IPS-NIHi11 (cell line): Measurements from ENCODE around the gene BICD2.
"Not testable (repeated sequence)": the region's sequence is repeated elsewhere in the genome, so short reads cannot be mapped to it uniquely, and the experiment has no call there.

Source experiments
- DNase-seq: peaks from one replicate; pipeline ENCODE4 v3.0.0; 2012; ENCODE audit warnings: mixed read lengths, low spot score

The BICD2 gene

DNA sequence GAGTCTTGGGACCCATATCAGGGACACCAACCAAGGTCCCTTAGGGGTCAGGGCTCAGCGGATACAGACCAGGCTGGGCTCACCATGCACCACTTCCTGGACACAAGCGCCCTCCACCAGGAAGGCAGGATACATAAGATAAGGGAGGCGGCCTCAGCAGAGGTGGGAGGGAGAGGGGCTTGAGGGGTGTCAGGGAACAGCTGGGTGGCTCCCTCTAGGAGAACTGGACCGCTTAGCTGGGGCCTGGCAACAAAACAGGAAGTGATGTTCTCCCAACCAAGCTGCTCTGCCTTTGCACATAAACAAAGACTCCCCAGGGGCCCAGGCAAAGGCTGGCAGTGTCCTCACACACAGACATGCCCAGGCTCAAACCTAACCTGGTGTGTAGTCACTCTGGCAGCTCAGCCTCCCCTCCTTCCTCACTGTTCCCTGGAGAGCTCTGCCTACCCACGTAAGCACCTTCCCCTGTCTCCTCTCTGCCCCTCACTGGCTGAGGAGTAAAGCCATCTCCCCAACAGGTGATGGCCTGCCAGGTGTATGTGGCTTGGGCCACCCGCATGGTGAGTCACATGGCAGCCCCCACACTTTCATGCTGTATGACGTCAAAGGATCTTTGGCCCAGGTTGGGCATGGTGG lies 5.8 kb upstream of the BICD2 start:
- peak; percentile 40 for DNase-seq

DNA sequence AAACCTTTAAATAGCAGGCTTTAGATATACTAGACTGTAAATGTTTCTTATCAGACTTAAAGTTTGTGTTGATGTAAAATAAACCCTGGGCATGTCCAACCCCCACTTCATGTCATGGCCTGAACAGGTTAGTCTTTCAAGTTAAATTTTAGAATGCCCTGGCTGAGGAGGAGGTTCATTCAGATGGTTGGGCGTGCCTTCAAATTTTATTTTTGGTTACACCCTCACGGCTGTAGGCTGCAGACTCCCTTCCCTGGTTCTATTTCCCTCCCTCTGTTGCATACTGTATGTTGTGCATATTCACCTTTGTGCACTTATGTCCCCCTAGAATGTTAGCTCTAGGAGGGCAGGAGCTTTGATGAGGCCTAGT lies 5.3 kb upstream of the BICD2 start:
- no peak for DNase-seq

DNA sequence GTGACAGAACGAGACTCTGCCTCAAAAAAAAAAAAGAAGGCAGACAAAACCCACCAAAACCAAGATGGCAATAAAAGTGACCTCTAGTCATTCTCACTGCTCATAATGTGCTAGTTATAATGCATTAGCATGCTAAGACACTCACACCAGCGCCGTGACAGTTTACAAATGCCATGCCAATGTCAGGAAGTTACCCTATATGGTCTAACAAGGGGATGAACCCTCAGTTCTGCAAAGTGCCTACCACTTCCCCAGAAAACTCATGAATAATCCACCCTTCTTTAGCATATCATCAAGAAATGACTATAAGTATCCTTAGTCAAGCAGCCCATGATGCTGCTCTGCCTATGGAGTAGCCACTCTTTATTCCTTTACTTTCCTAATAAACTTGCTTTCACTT lies 4.7 kb upstream of the BICD2 start:
- no peak for DNase-seq

DNA sequence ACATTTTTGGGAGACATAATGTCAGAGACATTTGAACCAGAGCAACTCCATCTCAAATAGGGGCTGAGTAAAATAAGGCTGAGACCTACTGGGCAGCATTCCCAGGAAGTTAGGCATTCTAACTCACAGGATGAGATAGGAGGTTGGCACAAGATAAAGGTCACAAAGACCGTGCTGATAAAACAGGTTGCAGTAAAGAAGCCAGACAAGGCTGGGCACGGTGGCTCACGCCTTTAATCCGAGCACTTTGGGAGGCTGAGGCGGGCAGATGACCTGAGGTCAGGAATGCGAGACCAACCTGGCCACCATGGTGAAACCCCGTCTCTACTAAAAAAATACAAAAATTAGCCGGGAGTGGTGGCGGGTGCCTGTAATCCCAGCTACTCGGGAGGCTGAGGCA lies 4.2 kb upstream of the BICD2 start:
- not testable (repeated sequence) for DNase-seq

DNA sequence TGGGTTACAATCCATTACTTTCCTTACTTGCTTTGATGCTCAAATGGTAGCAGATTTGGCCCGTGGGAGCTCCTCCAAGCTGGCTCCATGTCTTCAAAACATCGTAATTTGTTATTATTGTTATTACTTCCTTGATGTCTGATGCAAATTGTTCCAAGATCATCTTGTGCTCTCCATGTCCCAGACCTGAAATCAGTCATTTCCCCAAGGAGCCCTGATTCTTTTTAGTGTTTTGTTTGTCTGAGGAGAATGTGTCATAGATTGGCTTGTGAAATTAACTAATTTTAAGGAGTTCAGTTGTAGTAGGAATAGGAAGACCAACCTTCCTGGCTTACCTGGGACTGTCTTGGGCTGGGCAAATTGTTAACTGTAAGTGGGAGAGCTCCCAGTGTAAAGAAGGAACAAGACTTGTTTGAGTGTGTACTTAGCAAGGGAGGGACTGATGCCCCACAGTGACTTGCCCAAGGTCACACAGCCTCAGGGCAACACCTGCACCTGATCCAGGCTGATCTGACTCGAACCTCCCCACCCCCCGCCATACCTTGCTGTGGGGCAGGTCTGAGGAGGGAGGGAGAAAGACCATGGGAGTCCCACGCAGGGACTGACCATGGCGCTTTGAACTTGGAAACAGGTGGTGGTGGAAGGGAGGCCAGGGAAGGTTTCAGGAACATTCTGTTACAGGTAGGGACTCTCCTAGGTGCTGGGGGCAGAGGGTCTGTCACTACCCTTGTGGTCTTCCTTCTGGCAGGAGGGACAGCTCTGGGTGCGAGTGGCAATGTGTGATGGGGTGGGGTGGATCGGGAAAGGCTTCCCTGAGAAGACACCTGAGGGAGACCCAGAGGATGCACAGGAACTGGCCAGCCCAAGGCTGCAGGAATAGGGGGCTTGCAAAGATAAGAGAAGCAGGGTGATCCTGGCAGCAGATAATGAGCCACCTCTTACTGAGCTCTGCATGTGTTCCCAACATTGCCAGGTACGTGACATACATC lies 2.7 kb upstream of the BICD2 start:
- DNase-seq, result no peak

DNA sequence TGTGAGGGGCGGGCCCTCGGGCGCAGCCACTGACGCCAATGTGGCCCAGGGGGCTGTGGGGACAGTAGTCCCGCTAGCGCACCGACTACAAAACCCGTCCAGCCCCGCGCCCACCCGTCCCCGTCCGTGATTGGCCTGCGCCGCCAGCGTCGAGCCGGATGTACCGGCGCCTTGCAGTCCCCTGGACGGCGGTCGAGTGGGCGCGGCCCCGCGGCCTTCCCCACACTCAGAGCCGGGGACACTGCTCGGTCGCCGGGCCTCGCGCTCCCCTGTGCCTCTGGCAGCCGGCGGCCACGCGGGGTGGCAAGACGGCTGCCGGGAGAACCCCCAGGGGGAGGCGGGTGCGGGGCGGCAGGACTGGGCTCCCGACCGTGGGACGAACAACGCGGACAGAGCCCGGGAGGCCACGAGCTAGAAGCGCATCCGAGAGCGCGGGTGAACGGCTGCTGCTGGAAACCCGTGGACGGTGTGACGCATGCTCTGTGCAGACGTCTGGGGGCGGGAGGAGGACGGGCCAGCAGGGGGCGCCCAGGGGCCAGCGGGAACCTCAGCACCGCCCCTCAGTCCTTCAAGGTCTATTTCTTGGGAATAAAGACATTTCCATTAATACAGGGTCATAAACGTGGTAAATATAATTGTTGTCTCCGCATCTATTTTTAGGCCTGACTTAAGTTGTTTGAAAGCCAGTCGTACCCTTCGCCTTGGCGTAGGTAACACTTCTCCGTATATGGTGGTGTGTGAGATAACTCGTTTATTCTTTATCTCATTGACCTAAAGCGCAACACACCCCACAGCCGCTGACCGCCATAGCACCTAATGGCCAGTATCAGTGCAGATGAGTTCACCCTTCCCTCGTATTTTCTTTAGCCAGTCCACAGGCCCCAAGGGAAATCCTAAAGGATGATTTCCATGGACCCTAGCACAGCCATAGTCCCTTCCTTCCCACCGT lies 629 bp upstream of the BICD2 start:
- peak; percentile 99 for DNase-seq

DNA sequence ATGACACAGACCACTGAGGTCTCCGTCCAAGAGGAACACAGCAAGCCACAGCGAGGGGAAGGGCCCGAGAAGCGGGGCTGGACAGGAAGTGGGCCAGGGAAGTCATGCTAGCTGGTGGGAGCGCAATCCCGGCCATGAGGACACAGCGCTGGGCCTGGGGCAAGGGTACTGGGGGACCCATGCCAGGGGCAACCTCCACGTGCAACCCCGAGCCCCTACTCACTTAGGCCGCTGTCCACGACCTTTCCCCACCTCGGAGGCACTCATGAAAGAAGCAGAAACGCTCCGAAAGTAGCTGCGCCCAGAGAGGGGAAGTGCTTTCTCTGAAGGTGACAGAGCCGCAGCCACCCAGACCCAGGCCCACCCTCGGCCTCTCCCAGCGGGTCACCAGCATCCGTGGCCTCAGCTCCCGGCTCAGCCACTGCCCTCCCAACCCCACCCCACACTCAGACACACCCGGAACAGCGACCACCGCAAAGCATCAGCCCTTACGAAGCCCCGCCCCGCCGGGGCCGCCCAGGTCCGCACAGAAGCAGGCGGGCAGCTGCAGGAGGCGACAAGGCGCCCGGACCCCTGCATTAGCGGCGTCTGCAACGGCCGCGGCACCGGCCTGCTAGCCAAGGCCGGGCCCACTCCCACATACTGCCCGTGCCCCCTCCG lies 782 bp downstream of the BICD2 start:
- peak; percentile 65 for DNase-seq

DNA sequence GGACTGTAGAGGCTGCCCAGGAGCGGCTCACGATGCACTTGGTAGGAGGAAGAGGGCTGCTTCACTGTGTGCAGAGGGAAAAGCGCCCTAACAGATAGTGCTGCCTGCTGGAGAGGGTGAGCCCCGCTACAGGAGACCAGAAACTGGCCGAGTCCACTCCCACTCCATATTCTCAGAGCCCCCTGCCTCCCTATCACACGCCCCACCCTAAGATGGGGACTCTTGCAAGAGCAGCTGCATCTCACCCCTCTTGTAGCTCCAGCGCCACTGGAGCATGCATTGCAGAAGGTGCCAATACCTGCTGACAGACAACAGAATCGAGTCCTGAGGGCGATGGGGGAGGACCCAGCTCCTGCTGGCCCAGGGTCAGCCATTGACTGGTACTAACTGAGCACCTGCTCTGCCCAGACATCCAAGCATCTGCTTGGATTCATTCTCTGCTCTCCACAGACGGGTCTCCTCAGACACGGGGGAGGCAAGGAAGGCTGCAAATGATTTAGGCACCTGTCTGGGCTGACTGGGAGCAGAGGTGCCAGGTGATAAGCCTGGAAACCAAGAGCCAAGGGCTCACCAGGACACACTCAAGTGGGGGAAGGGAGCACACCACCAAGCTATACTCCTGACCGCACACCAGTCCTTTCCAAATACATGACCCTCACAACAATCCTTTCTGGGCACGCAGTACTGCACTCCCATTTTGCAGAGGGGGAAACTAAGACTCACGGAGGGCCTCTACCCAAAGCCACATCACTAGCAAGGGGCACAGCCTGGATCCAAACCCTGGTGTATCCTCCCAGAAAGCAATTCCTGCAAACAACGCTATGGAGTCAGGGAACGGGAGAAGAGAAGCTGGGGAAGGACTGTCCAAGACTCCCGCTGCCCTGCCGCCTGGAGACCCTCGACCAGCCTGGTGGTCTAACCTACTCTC lies 1.6 kb downstream of the BICD2 start:
- DNase-seq, result no peak

DNA sequence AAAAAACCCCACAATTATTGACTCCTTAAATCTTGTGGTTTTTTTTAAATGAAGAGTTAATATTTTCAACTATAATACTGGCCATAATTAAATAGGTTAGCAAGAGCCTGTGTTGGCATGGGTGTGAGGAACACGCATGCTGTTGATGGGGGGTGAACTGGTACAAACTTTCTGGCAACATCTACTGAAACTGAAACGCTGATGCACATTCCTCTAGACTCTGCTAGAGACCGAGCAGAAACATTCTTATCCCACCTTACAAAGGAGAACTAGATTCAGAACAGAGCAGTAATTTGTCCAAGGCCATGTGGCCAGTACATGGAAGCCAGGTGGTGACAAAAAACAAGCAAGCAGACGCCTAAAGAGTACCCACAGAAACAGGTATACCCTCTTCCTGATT lies 2.4 kb downstream of the BICD2 start:
- DNase-seq, result no peak

DNA sequence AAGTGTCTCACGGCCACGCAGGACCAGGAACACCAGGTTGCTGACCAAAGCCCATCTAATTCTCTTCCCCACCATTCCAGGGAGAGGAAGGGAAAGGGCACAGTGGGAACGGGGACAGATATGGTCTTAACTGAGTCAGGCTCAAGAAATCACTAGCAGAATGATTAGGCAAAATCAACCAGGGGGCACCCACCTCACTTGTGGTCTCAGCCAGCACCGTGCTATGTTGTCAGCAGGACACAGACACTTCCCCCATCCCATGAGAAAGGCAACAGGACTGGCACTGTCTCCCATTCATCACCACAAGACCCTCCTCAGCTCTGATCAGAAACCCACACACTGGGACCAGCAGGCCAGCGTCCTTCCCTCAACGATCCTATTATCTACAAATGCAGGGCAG lies 2.9 kb downstream of the BICD2 start:
- DNase-seq, result no peak

DNA sequence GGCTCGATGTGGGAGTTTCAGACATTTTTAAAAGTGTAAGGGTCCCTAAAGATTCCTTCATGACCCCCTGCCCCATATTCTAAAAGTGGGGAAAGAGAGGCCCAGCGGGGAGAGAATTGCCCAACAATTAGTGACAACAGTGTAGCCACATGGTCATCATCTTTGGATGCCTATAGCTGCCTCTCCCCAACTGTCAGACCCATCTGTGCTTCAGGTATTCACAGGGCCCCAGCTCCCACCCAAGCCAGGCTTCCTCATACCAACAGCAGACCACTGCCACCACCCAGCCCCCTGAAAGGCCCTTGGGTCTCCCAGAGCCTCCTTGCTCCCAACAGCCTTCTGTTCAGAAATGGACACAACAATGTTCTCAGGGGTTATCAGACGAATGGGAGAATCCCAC lies 4.1 kb downstream of the BICD2 start:
- no peak for DNase-seq

DNA sequence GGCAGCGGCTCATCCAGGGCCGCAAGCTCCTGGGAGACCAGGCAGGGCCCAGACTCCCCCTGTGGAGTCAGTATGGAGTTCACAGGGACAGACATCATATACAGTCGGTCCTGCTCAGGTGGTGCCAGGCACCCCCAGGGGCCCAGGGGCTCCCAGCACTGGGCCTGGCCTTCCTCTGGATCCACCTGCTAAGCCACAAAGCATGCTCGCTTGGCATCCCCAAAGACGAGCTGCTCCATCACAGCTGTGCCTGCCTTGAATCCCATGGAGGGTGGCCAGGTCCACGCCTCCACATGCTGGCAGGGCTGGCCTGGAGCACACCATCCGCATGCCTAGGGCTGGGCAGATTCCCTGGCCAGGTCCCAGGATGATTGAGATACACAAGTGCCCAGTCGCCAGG lies 4.6 kb downstream of the BICD2 start:
- DNase-seq, result no peak

DNA sequence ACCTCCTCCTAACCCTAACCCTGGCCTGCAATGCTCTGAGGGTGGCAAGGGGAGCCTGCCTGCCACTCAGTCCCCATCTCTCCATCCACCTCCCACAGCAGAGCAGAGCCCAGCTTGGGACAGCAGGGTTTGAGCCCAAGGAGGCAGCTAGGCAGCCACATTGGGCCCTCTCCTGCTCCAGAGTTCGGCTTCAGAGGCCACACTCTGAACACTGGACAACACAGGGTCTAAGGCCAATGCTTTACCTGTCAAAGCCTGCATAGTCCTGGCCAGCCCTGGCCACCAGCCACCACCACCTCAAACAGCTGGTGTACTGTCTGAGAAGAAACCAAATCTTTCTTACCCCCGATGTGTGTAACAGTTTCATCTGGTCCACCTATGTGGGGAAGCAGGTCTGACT lies 5.2 kb downstream of the BICD2 start:
- no peak for DNase-seq

DNA sequence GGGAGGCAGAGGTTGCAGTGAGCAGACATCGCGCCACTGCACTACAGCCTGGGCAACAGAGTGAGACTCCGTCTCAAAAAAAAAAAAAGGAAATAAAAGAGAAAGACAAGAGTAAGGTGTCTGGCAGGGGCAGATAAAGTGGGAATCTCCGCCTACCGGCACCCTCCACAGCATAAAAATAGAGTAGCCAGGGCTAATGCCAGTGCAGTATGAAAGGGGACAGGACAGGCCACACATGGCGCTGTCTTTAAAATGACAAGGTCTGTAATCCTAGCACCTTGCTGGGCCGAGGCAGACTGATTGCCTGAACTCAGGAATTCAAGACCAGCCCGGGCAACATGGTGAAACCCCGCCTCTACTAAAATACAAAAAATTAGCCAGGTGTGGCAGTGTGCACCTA lies 7.8 kb downstream of the BICD2 start:
- no peak for DNase-seq

DNA sequence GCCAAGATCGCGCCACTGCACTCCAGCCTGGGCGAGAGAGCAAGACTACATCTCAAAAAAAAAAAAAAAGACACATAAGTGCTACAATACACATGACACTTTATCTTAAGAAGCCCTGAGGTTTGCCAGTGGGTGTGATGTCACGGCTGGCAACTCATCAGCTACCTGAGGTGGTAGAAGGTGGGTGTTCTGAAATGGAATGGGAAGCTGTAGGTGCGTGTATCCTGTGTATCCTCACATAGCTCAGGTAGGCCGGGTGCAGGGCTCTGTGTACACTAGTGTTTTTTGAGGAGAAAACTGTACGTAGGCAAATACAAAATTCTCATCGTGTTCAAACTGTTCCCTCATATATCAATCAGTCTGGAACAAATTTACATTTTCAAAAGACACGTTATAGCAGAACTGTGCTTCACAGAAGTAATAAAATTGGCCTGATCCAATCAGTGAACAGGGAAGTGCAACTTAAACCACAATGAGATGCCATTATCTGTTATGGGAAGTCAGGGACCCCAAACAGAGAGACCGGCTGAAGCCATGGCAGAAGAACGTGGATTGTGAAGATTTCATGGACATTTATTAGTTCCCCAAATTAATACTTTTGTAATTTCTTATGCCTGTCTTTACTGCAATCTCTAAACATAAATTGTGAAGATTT lies 10.4 kb downstream of the BICD2 start:
- DNase-seq, result no peak

DNA sequence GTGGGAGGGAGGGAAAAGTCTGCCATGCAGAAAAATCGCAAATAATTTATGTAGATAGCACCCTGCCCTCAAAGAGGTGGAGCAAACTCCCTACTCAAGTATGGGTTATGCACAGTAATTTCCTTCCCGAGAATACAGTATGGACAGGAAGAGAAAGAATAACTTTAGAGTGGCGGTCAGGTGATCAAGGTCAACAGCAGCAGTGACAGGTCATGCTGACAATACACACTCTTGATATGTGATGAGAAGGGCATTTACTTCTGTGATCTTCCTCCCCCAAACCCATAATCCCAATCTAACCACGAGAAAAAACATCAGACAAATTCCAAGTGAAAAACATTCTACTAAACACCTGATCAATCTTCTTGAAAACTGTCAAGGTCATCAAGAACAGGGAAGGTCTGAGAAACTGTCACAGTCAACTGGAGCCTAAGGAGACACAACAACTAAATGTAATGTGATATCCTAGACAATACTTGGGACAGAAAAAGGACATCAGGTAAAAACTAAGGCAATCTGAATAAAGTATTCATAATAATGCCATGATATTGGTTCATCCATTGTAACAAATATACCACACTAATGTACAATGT lies 11.7 kb downstream of the BICD2 start:
- DNase-seq, result no peak

DNA sequence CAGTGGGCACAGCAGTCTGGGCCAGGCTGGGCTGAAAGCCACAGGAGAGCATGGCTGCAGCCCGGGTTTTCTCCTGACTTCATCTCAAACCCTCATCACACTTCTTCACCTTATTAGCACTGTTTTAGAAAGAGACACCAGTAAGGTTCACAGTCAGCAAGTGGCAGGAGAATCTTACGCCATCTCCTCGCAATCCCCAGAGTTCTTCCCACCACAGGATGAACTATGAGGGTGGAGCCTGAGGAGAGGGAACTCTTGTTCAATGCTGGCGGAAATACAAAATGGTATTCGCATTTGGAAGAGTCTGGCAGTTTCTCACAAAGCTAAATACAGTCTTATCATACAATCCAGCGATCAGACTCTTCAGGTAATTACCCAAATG lies 14.7 kb downstream of the BICD2 start:
- no peak for DNase-seq

DNA sequence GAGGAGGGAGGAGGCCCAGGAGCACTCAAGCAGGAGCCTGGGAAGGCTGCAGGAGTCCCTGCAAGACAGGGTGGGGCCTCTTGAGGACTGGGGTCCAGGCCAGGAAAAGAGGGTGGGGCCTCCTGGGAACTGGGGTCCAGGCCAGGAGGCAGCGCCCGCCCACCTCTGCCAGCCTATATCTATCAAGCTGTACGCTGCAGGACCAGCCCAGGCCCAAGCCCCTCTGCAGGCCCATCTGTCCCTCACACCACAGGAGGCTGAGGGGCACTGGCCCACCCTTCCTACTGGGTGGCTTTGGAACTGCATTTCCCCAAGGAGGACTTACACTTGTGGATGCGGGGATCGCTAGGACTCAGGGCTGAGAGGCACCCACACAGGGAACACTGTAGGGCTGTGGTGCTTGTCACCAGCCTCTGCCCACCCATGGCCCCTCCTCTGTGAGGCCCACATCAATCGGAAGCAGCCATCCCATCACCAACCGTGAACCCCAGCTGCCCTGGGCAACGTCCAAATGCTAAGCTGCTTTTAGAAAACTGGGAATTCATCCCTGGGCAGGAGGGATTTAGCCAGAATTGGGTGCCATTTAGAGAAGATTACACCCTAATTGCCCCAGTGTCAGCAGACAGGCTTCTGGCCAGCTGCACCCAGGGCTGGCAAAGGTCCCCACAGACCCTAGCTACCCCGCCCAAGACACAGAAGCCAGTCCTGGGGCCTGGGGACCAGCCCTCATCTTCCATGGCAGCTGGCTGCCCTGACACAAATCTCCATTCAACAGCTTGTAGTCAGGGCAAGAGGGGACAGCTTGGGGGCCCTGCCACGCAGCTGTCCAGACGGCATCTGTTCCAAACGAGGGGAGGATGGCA lies 15.3 kb downstream of the BICD2 start:
- no peak for DNase-seq

DNA sequence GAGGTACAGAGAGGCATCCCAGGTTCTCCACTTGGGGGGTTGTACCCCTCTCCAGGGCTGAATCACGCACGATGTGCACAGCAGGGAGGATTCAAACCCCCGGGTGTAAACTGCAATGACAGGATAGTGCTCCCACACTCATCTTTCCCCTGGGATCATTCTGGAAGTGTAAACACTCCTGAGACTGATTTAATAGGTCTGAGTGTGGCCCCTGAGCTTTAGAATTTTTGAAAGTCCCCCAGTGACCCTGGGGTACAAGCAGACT lies 16.5 kb downstream of the BICD2 start:
- DNase-seq, result no peak
